ENCODE results near the gene VPS52. TPM values are rescaled to one million over a fixed set of nuclear protein-coding genes. Genes with fewer than 3 reads are reported as not detected.

VPS52 gene
- total RNA-seq, 1 experiment from 2014 or later: 47.1 TPM

GRCh38 chr6:33288921-33289783, 17.5 kb upstream of the VPS52 start, which contains the start of the genes PFDN6 and WDR46:
PFDN6 (plus strand) TSS chr6:33289601; CDS start chr6:33289857, 256 bp downstream.
WDR46 (minus strand) TSS chr6:33289239; CDS start chr6:33289170, 69 bp downstream.
- no peak within 1 kb of the TSS for H2BK5ac ChIP-seq (ENCODE audit: insufficient read length, low read length)
- H3K4me2 ChIP-seq (ENCODE audit: insufficient read depth, insufficient read length, low read length): peak within 1 kb of the TSS; percentile 74
- no peak within 1 kb of the TSS for H3K14ac ChIP-seq (ENCODE audit: insufficient read depth, low read length)
- H3K9me3 ChIP-seq (ENCODE audit: control insufficient read depth, low read depth, low read length): no peaks in the 10 kb centered on the region
- no peaks in the 10 kb centered on the region for H3K9me3 Mint-ChIP-seq
- H3K4me1 Mint-ChIP-seq: peaks cover 7 to 20% of the 10 kb centered on the region in 2 experiments
- no peak within 1 kb of the TSS for H2BK20ac ChIP-seq (ENCODE audit: low read depth, low read length, poor library complexity, severe bottlenecking)
- H4K8ac ChIP-seq (replicated peaks; ENCODE audit: insufficient read length, low read depth, low read length): no peak within 1 kb of the TSS
- H4K91ac ChIP-seq (ENCODE audit: insufficient read length, low read depth, low read length): no peak within 1 kb of the TSS
- peak within 1 kb of the TSS; percentile 88 to 98 (median 97) for H3K27ac Mint-ChIP-seq
- H3K4me1 ChIP-seq (ENCODE audit: insufficient read depth, low read length): no peaks in the 10 kb centered on the region; the same call in 1 of the 2 replicates
- H3K27me3 Mint-ChIP-seq (ENCODE audit: low read depth): no peaks in the 10 kb centered on the region; the same call in 1 of the 2 replicates
- H3K9ac ChIP-seq (ENCODE audit: extremely low read depth, insufficient read length, low read length): peak within 1 kb of the TSS; percentile 53
- no peak within 1 kb of the TSS for H2AK5ac ChIP-seq (ENCODE audit: insufficient read length, low read length)
- H2BK120ac ChIP-seq (ENCODE audit: low read depth, low read length, poor library complexity, severe bottlenecking): no peak within 1 kb of the TSS
- H3K18ac ChIP-seq (ENCODE audit: insufficient read length, low read depth, low read length): no peak within 1 kb of the TSS
- H2AFZ ChIP-seq (ENCODE audit: low read length): peak within 1 kb of the TSS; percentile 82
- no peak for TF ChIP-seq CTCF (conservative IDR thresholded peaks at IDR 0.05)
- H3K4ac ChIP-seq (ENCODE audit: low read depth, low read length): no peak within 1 kb of the TSS
- H3K79me2 ChIP-seq (ENCODE audit: insufficient read depth, low read length): peaks cover 7% of the 10 kb centered on the region; the same call in 1 of the 2 replicates
- H2BK12ac ChIP-seq (ENCODE audit: insufficient read length, low read depth, low read length): no peak within 1 kb of the TSS
- peaks cover 8% of the 10 kb centered on the region for H3K79me1 ChIP-seq (ENCODE audit: insufficient read depth, low read depth, low read length, poor library complexity, severe bottlenecking)
- no CpG with 5 or more reads among the region's 43 CpGs for WGBS (ENCODE audit: extremely low coverage, insufficient read length, low lambda C conversion rate)
- H4K20me1 ChIP-seq (ENCODE audit: control insufficient read depth, insufficient read depth, insufficient read length): no peaks in the 10 kb centered on the region
- no peak within 1 kb of the TSS for H3K27ac ChIP-seq (ENCODE audit: insufficient read length, low read depth, low read length)
- DNase-seq: peak; percentile 89
- peak within 1 kb of the TSS; percentile 99 to 100 for H3K4me3 Mint-ChIP-seq
- H3K56ac ChIP-seq (ENCODE audit: insufficient read length, low read depth, low read length): no peak within 1 kb of the TSS
- H3T11ph ChIP-seq (ENCODE audit: low read length): no peak within 1 kb of the TSS
- no peak within 1 kb of the TSS for H3K23ac ChIP-seq (ENCODE audit: insufficient read length, low read depth, low read length)
- no peak within 1 kb of the TSS for H4K5ac ChIP-seq (ENCODE audit: insufficient read length, low read depth, low read length)
- H2BK15ac ChIP-seq (ENCODE audit: low read depth, low read length): no peak within 1 kb of the TSS
- H3K27me3 ChIP-seq (ENCODE audit: insufficient read depth, low read length): no peaks in the 10 kb centered on the region
- peaks cover 12% of the 10 kb centered on the region for H3K23me2 ChIP-seq (ENCODE audit: insufficient read length, low read depth, low read length, poor library complexity, severe bottlenecking)
- H3K36me3 Mint-ChIP-seq (ENCODE audit: insufficient read depth in 1 of 3, low read depth in 3 of 3): peaks cover 31 to 75% (median 56%) of the 10 kb centered on the region in 3 experiments
